SK-N-MC (cell line): ENCODE data around the gene TGFB1.

Experiments used
- EZH2 ChIP-seq: fragments of 200-600 bp; sonication (generic); IDR thresholded peaks from one replicate; pipeline ENCODE4 v1.6.1; 2017; ENCODE audit warnings: antibody characterized with exemption
- POLR2AphosphoS5 ChIP-seq: IDR thresholded peaks from 2 replicates; pipeline ENCODE4 v1.6.1; 2012; ENCODE audit warnings: mild to moderate bottlenecking, low read depth, low read length, borderline replicate concordance

DNA sequence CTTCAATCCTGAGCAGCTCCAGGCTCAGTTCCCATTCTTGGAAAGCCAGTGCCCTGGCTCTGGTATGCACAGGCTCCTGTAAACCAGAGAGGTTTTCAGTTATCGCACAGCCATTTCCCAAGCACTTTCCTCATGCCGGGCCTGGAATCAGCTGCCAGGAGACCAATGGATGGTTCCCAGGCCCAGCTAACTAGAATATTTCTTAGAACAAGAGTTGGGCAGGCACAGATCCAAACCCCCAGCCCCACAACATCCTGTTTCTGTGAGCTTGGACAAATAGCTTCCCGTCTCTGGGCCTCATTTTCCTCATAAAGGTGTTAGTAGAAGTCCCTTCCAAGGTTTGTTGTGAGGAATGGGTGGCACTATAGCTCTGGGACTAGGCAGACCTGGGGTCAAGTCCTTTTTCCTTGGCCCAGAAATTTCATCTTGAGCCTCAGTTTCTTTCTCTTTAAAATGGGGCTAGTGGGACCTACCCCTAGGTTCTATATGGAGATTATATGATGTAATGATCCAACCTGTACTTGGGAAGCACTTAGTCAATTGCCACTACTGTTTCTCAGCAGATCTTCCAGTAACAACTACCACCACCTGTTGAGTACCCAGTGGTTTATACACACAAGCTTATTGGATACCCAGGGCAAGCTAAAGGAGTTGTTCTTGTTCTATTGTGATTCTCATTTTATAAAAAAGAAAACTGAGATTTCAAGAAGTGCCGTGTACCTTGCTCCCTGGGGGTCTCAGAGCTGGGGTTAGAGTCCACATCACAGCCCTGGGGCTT lies 48.8 kb downstream of the TGFB1 start:
- no peak for TF ChIP-seq EZH2
- TF ChIP-seq POLR2AphosphoS5 = no peak
